PC-3 (cell line): ENCODE measurements around the gene ZRANB3.

ENCODE experiments used
- EZH2 ChIP-seq: fragments of 300-600 bp; sonication (generic); IDR thresholded peaks from one replicate; pipeline ENCODE4 v1.6.1; 2017; ENCODE audit warnings: antibody characterized with exemption, mild to moderate bottlenecking, low read length; ENCODE audit not compliant: unreplicated experiment
- TF ChIP-seq, protein P1 (sequence below): fragments of 300-600 bp; sonication (generic); conservative IDR thresholded peaks from 2 replicates; pipeline ENCODE4 v1.5.1; 2017; ENCODE audit warnings: antibody characterized with exemption, low read depth, mild to moderate bottlenecking, low read length

DNA sequence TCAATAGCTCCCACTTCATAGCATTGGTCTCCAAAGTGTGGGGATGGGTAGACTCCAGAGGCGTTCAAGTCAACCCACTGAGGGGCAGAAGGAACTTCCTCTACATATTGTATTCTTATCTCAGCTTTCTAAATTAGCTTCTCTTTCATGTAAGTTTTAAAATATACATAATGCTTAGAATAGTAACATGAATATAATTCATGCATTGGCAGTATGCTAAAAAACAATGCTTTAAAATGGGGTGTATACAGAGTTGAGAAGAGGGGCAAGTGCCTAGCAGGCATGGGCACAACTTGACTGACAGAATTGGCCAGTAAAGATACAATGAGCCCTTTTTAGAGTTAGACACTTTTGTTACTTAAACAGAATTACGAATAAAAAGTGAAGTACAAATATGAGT lies 212.2 kb downstream of the ZRANB3 start:
- TF ChIP-seq, protein P1, sequence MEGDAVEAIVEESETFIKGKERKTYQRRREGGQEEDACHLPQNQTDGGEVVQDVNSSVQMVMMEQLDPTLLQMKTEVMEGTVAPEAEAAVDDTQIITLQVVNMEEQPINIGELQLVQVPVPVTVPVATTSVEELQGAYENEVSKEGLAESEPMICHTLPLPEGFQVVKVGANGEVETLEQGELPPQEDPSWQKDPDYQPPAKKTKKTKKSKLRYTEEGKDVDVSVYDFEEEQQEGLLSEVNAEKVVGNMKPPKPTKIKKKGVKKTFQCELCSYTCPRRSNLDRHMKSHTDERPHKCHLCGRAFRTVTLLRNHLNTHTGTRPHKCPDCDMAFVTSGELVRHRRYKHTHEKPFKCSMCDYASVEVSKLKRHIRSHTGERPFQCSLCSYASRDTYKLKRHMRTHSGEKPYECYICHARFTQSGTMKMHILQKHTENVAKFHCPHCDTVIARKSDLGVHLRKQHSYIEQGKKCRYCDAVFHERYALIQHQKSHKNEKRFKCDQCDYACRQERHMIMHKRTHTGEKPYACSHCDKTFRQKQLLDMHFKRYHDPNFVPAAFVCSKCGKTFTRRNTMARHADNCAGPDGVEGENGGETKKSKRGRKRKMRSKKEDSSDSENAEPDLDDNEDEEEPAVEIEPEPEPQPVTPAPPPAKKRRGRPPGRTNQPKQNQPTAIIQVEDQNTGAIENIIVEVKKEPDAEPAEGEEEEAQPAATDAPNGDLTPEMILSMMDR, result no peak
- TF ChIP-seq EZH2, result no peak
